ENCODE measurements around the gene FOXN3. TPM values are rescaled to one million over a fixed set of nuclear protein-coding genes. Genes with fewer than 3 reads are reported as not detected.

FOXN3 gene
- total and polyA plus RNA-seq, 2 experiments from 2014 or later: 98.9 to 167 TPM

DNA sequence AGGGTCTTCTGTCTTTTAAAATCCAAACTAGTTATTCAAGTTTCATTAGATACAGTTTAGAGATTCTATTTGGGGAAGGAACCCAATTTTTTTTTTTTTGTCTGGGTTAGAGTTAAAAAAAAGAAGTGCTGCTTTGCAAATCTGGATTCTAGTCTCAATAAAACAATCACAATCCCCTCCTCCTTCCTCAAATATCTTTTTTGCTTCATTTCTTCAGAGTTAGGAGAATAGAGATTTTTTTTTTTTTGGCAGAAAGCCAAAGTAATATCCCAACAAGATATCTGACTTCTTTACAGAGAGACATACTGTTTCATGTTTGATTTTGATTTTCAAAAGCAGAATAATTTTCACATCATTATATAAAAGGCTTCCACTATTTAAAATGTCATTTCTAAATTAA, 201.9 kb downstream of the FOXN3 start:
- Mint-ChIP-seq H3K27ac (no peak overlapping the region), H3K4me1 (peaks cover 41% of the 10 kb centered on the region)

DNA sequence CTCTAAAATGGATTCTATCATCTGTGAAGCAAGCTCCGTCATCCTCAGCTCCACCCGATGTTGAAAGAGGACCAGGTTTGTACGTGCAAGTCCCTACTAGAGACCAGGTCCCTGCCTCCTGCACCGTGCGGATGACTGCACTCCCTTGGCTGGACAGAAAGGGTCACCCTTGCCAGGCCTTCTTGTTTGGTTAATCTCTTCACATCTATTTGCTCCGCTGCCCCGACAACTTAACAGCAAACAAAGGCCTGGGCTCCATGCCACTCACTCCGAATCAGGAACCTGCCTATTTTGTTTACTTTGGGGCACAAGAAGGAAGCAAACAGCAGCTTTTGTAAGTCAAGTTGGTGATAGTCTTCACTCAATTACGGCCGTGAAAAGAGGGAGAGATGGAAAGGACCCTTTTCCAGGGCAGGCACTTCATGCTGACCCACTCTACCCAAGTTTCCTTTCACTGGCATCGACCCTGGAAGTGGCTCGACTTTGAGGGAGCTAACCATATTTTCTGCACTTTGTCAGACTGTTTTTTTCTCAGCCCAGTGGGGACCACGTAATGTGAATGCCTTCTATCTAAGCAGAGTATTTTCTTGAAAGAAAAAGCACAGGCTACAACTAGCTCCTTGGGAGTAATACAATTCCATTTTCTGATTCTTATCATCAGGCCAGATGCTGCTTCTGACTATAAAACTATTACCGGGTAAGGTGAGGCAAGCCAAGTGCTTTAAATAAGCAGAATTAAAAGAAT, 202.6 kb downstream of the FOXN3 start:
- Histone ChIP-seq H3K36me3 (ENCODE audit: insufficient read depth) (peaks cover 4% of the 10 kb centered on the region; the same call in 1 of the 2 replicates), H2AFZ (no peak overlapping the region), H3K9me2 (ENCODE audit: insufficient read depth) (no peaks in the 10 kb centered on the region), H3F3A (replicated peaks; ENCODE audit: low read depth) (no peaks in the 10 kb centered on the region), H3K4me1 (ENCODE audit: insufficient read depth) (peaks cover 26% of the 10 kb centered on the region), H3K4me2 (no peak overlapping the region), H3K27ac (ENCODE audit: low read depth) (peak overlapping the region; percentile 51; the same call in 1 of the 2 replicates), H3K79me2 (replicated peaks; ENCODE audit: insufficient read depth) (peaks cover 76% of the 10 kb centered on the region), H4K20me1 (replicated peaks; ENCODE audit: insufficient read depth) (peaks cover 20% of the 10 kb centered on the region), H3K4me3 (no peak overlapping the region), H3K27me3 (ENCODE audit: insufficient read depth) (no peaks in the 10 kb centered on the region)
- Mint-ChIP-seq H3K4me3 (no peak overlapping the region), H3K9me3 (no peaks in the 10 kb centered on the region), H3K4me1 (peaks cover 48% of the 10 kb centered on the region), H3K27ac (no peak overlapping the region), H3K36me3 (ENCODE audit: low read depth) (peaks cover 11% of the 10 kb centered on the region; the same call in 2 of the 3 replicates), H3K27me3 (ENCODE audit: insufficient read depth, low read depth, poor library complexity) (peaks cover 3% of the 10 kb centered on the region)
- TF ChIP-seq EZH2 (IDR thresholded peaks at IDR 0.05; ENCODE audit: low read depth, unreplicated experiment): no peak
- TF ChIP-seq NANOG (IDR thresholded peaks at IDR 0.05; ENCODE audit: borderline replicate concordance): no peak
- ATAC-seq (peak; percentile 21; the same call in 2 of the 3 replicates), DNase-seq (ENCODE audit: low spot score) (peak; percentile 14)

More for the DNA sequence above, 201.9 kb downstream of the FOXN3 start:
- ATAC-seq (no peak), DNase-seq (ENCODE audit: low spot score) (no peak)
- Histone ChIP-seq H3K4me2 (no peak overlapping the region), H3F3A (replicated peaks; ENCODE audit: low read depth) (no peaks in the 10 kb centered on the region), H3K4me3 (no peak overlapping the region), H3K27me3 (ENCODE audit: insufficient read depth) (no peaks in the 10 kb centered on the region), H3K9me2 (ENCODE audit: insufficient read depth) (no peaks in the 10 kb centered on the region), H3K36me3 (ENCODE audit: insufficient read depth) (peaks cover 11% of the 10 kb centered on the region; the same call in 1 of the 2 replicates), H3K79me2 (replicated peaks; ENCODE audit: insufficient read depth) (peaks cover 72% of the 10 kb centered on the region), H4K20me1 (replicated peaks; ENCODE audit: insufficient read depth) (peaks cover 26% of the 10 kb centered on the region), H2AFZ (no peak overlapping the region), H3K27ac (ENCODE audit: low read depth) (0 out of 2 replicates have a peak overlapping the region, but pooled peaks have one; percentile 51), H3K4me1 (ENCODE audit: insufficient read depth) (peaks cover 22% of the 10 kb centered on the region)
- TF ChIP-seq JUNB (IDR thresholded peaks at IDR 0.05; ENCODE audit: unreplicated experiment): no peak
- no peak for TF ChIP-seq ZNF114 (CRISPR knock-in tag; IDR thresholded peaks at IDR 0.05)
- peaks cover 14% of the 10 kb centered on the region; the same call in 2 of the 3 replicates for H3K36me3 Mint-ChIP-seq (ENCODE audit: low read depth)
- no peak overlapping the region for H3K4me3 Mint-ChIP-seq
- no peaks in the 10 kb centered on the region for H3K9me3 Mint-ChIP-seq
- H3K27me3 Mint-ChIP-seq (ENCODE audit: insufficient read depth, low read depth, poor library complexity): peaks cover 3% of the 10 kb centered on the region

DNA sequence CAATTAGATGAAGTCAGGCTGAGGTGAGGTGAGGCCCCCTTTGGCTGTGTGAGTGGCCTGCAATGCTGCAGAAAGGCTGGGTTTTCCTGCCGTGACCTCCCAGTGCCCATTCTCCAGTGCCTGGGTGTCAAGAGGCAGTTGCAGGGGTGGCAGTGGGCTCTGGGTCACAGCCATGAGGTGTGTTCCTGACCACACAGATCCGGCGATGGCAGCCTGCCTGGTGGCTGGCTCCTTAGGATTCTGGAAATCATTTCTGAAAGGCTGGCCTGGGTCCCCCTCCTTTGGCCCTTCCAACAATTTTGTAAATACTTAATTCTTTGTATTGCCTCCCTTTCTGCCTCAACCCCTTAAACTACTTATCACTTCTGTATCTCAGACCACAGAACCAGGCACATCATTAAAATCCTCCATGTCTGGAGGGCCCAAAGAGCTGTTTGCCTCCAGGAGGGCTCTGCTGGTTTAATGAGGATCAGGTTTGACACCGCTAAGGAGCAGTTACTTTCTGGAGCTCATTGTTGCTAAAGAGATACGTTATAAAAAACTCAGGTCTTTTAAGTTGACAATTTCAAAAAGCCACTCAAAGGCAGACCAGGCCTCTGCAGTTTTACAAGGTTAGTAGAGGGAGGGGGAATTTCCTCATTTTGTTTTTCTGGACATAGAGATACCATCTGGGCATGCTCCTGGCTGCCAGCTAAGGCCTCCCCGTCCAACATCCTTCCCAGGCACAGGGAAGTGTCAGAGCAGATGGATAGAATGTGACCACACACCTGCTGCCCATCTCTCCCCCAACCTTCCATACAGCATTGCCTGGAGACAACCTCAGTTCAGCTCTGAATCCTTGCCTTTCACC, 204.4 kb downstream of the FOXN3 start:
- H3K36me3 ChIP-seq (ENCODE audit: insufficient read depth): no peaks in the 10 kb centered on the region
- no peak overlapping the region for H3K4me3 Mint-ChIP-seq
- H3K79me2 ChIP-seq (replicated peaks; ENCODE audit: insufficient read depth): peaks cover 85% of the 10 kb centered on the region
- H3K4me1 Mint-ChIP-seq: peaks cover 64% of the 10 kb centered on the region
- no peak for ATAC-seq
- no peak overlapping the region for H3K4me2 ChIP-seq
- H3K4me3 ChIP-seq: no peak overlapping the region
- peaks cover 6% of the 10 kb centered on the region; the same call in 2 of the 3 replicates for H3K36me3 Mint-ChIP-seq (ENCODE audit: low read depth)
- H3K27ac ChIP-seq (ENCODE audit: low read depth): peak overlapping the region; percentile 32; the same call in 1 of the 2 replicates
- peaks cover 3% of the 10 kb centered on the region for H3K27me3 Mint-ChIP-seq (ENCODE audit: insufficient read depth, low read depth, poor library complexity)
- no peaks in the 10 kb centered on the region for H3K9me2 ChIP-seq (ENCODE audit: insufficient read depth)
- peaks cover 35% of the 10 kb centered on the region for H3K4me1 ChIP-seq (ENCODE audit: insufficient read depth)
- no peak overlapping the region for H2AFZ ChIP-seq
- H3K27me3 ChIP-seq (ENCODE audit: insufficient read depth): no peaks in the 10 kb centered on the region
- no peak overlapping the region for H3K27ac Mint-ChIP-seq
- no peaks in the 10 kb centered on the region for H3K9me3 Mint-ChIP-seq
- no peak for DNase-seq (ENCODE audit: low spot score)
- no peaks in the 10 kb centered on the region for H3F3A ChIP-seq (replicated peaks; ENCODE audit: low read depth)
- peaks cover 24% of the 10 kb centered on the region for H4K20me1 ChIP-seq (replicated peaks; ENCODE audit: insufficient read depth)
- no peak for TF ChIP-seq ZNF114 (CRISPR knock-in tag; IDR thresholded peaks at IDR 0.05)
- TF ChIP-seq, protein P1, sequence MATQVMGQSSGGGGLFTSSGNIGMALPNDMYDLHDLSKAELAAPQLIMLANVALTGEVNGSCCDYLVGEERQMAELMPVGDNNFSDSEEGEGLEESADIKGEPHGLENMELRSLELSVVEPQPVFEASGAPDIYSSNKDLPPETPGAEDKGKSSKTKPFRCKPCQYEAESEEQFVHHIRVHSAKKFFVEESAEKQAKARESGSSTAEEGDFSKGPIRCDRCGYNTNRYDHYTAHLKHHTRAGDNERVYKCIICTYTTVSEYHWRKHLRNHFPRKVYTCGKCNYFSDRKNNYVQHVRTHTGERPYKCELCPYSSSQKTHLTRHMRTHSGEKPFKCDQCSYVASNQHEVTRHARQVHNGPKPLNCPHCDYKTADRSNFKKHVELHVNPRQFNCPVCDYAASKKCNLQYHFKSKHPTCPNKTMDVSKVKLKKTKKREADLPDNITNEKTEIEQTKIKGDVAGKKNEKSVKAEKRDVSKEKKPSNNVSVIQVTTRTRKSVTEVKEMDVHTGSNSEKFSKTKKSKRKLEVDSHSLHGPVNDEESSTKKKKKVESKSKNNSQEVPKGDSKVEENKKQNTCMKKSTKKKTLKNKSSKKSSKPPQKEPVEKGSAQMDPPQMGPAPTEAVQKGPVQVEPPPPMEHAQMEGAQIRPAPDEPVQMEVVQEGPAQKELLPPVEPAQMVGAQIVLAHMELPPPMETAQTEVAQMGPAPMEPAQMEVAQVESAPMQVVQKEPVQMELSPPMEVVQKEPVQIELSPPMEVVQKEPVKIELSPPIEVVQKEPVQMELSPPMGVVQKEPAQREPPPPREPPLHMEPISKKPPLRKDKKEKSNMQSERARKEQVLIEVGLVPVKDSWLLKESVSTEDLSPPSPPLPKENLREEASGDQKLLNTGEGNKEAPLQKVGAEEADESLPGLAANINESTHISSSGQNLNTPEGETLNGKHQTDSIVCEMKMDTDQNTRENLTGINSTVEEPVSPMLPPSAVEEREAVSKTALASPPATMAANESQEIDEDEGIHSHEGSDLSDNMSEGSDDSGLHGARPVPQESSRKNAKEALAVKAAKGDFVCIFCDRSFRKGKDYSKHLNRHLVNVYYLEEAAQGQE (IDR thresholded peaks at IDR 0.05; ENCODE audit: unreplicated experiment): no peak
- TF ChIP-seq CREB1 (CRISPR knock-in tag; IDR thresholded peaks at IDR 0.05; ENCODE audit: low read depth): no peak
- no peak for TF ChIP-seq JUNB (IDR thresholded peaks at IDR 0.05; ENCODE audit: unreplicated experiment)
- TF ChIP-seq, protein P2, sequence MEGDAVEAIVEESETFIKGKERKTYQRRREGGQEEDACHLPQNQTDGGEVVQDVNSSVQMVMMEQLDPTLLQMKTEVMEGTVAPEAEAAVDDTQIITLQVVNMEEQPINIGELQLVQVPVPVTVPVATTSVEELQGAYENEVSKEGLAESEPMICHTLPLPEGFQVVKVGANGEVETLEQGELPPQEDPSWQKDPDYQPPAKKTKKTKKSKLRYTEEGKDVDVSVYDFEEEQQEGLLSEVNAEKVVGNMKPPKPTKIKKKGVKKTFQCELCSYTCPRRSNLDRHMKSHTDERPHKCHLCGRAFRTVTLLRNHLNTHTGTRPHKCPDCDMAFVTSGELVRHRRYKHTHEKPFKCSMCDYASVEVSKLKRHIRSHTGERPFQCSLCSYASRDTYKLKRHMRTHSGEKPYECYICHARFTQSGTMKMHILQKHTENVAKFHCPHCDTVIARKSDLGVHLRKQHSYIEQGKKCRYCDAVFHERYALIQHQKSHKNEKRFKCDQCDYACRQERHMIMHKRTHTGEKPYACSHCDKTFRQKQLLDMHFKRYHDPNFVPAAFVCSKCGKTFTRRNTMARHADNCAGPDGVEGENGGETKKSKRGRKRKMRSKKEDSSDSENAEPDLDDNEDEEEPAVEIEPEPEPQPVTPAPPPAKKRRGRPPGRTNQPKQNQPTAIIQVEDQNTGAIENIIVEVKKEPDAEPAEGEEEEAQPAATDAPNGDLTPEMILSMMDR (conservative IDR thresholded peaks at IDR 0.05; ENCODE audit: low read depth in 2 of 2): no peak

All from GM23338 (cell line).